HEK293T (cell line): Measurements from ENCODE around the gene GRAMD2A.

Source experiments
- CTCF ChIA-PET: fragments of 350-600 bp; formaldehyde crosslinking; extraction: SDS; loops from one replicate; lab custom pipeline; 2021; ENCODE audit warnings: antibody characterized with exemption, inconsistent platforms; lab: Yijun Ruan, JAX
- POLR2A ChIA-PET: fragments of 350-600 bp; formaldehyde crosslinking; extraction: SDS; loops from one replicate; lab custom pipeline; 2020; ENCODE audit warnings: antibody characterized with exemption, inconsistent platforms; lab: Yijun Ruan, JAX
- DNase-seq: peaks from one replicate; pipeline ENCODE4 v3.0.0; 2012; ENCODE audit warnings: mixed read lengths; ENCODE audit errors: extremely low spot score
- ARNT ChIP-seq: fragments of 450-650 bp; IDR thresholded peaks from 2 replicates; pipeline ENCODE4 v1.6.1; 2017; ENCODE audit warnings: mild to moderate bottlenecking
- BHLHE40 ChIP-seq: fragments of 450-650 bp; IDR thresholded peaks from 2 replicates; pipeline ENCODE4 v1.6.1; 2016; ENCODE audit warnings: mild to moderate bottlenecking, moderate library complexity, borderline replicate concordance
- CTBP1 ChIP-seq: fragments of 450-650 bp; IDR thresholded peaks from 2 replicates; pipeline ENCODE4 v1.6.1; 2016; ENCODE audit warnings: borderline replicate concordance
- ELF4 ChIP-seq: fragments of 450-650 bp; IDR thresholded peaks from 2 replicates; pipeline ENCODE4 v1.6.1; 2017; ENCODE audit warnings: antibody characterized with exemption
- FOXA1 ChIP-seq: fragments of 450-650 bp; IDR thresholded peaks from 2 replicates; pipeline ENCODE4 v1.6.1; 2016; ENCODE audit warnings: mild to moderate bottlenecking
- FOXK2 ChIP-seq: fragments of 450-650 bp; IDR thresholded peaks from 2 replicates; pipeline ENCODE4 v1.6.1; 2016; ENCODE audit warnings: mild to moderate bottlenecking
- FOXM1 ChIP-seq: fragments of 450-650 bp; IDR thresholded peaks from 2 replicates; pipeline ENCODE4 v1.6.1; 2017; ENCODE audit warnings: mild to moderate bottlenecking, borderline replicate concordance
- HDGF ChIP-seq: fragments of 450-650 bp; IDR thresholded peaks from 2 replicates; pipeline ENCODE4 v1.6.1; 2017; ENCODE audit warnings: antibody characterized with exemption, borderline replicate concordance
- L3MBTL2 ChIP-seq: fragments of 450-650 bp; conservative IDR thresholded peaks from 2 replicates; pipeline ENCODE4 v1.6.1; 2016; ENCODE audit warnings: mild to moderate bottlenecking
- LEF1 ChIP-seq: fragments of 450-650 bp; IDR thresholded peaks from 2 replicates; pipeline ENCODE4 v1.6.1; 2017; ENCODE audit warnings: mild to moderate bottlenecking, borderline replicate concordance
- NFRKB ChIP-seq: fragments of 450-650 bp; IDR thresholded peaks from 2 replicates; pipeline ENCODE4 v1.6.1; 2016; ENCODE audit warnings: mild to moderate bottlenecking, moderate library complexity
- SP1 ChIP-seq: fragments of 450-650 bp; IDR thresholded peaks from 2 replicates; pipeline ENCODE4 v1.6.1; 2017
- SUZ12 ChIP-seq: fragments of 450-650 bp; IDR thresholded peaks from 2 replicates; pipeline ENCODE4 v1.6.1; 2016; ENCODE audit warnings: mild to moderate bottlenecking
- TARDBP ChIP-seq: fragments of 450-650 bp; IDR thresholded peaks from 2 replicates; pipeline ENCODE4 v1.6.1; 2016
- ZNF384 ChIP-seq: fragments of 450-650 bp; IDR thresholded peaks from 2 replicates; pipeline ENCODE4 v1.6.1; 2016
- TF ChIP-seq, protein P1 (sequence below): fragments of 450-650 bp; IDR thresholded peaks from 2 replicates; pipeline ENCODE4 v1.6.1; 2016

Gene GRAMD2A

DNA sequence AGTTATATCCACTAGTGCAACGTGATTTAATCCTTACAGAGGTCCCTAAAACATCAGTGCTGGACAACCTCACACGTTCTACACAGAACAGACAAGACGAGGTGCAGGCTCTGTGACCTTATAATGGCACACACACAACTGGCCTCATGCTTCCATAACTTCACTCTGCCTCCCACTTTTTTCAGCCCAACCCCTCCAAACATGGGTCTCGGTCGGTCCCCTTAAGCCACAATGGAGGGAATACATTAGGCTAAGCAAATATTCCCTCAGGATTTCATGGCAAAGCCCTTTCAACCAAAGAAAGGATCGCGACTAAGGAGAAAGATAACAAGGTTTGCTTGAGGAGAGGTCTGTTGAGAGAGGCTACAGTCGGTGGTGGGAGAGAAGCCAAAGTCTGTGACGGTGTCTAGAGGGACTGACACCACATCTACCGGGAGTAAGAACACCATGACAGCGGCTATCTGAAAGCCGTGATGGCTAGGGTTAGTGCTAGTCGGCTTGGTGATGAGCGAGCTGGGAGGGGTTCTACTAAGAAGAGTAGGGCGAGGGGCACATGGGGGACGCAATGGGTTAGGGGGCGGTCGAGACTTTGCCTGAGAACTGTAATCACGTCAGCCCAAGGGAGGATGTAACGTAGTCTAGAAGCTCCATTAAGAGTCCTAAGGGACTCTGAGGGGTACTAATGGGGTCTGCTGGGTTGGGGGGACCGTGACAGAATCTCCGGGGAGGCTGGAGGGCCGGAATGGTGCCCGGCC, 80.7 kb downstream of the GRAMD2A start:
- TF ChIP-seq L3MBTL2: 0 out of 2 replicates have a peak, but pooled peaks have one; percentile 26
- TF ChIP-seq FOXA1: no peak
- peak; percentile 22 for DNase-seq
- ChIA-PET POLR2A (interaction anchor here (1.2 to 2.3 kb wide), 5 partner anchors 11 to 114 kb away, joined by 4 to 18 read pairs (median 6); partner anchors contain the start of gene PKM), CTCF (no interaction called here)

DNA sequence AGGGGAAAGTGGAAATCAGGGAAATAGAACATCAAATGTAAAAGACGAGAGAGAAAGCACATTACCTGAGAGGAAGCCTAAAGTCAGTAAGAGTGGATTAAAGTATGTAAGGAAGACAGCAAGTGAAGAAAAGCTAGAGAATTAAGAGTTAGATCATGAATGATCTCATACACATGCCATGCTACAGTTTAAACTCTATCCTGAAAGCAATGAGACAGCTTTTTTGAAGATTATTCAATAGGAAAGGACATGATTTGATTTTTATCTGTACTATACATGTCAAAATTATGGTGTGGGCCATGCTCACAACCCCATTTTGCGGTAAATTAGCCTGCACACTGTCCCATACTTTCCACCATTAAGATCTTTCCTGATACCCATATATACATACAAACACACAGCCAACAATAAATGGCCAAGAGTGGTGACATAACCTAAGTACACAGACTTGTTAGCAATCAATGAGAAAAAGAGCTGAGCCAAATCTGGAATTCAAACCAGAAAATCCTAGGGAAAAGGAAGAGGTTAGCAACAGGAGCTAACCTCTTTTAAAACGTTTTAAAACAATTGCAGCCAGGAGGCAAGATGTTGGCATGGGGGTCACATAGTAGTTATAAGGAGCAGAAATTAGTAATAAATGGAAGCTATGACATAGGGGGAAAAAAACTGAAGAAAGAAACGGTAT, 84.1 kb downstream of the GRAMD2A start:
- CTCF ChIA-PET: no interaction called here
- TF ChIP-seq HDGF (no peak), ZNF384 (no peak), NFRKB (no peak), FOXK2 (no peak), BHLHE40 (no peak), FOXA1 (no peak), FOXM1 (no peak), ELF4 (no peak), SUZ12 (no peak), LEF1 (no peak), SP1 (no peak), CTBP1 (no peak), ARNT (no peak), TARDBP (no peak), L3MBTL2 (no peak)
- TF ChIP-seq, protein P1, sequence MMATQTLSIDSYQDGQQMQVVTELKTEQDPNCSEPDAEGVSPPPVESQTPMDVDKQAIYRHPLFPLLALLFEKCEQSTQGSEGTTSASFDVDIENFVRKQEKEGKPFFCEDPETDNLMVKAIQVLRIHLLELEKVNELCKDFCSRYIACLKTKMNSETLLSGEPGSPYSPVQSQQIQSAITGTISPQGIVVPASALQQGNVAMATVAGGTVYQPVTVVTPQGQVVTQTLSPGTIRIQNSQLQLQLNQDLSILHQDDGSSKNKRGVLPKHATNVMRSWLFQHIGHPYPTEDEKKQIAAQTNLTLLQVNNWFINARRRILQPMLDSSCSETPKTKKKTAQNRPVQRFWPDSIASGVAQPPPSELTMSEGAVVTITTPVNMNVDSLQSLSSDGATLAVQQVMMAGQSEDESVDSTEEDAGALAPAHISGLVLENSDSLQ: no peak
- POLR2A ChIA-PET: interaction anchor here (1.5 kb wide), 1 partner anchor 118 kb away, joined by 5 read pairs; the partner anchor contains the start of gene PKM
- no peak for DNase-seq

DNA sequence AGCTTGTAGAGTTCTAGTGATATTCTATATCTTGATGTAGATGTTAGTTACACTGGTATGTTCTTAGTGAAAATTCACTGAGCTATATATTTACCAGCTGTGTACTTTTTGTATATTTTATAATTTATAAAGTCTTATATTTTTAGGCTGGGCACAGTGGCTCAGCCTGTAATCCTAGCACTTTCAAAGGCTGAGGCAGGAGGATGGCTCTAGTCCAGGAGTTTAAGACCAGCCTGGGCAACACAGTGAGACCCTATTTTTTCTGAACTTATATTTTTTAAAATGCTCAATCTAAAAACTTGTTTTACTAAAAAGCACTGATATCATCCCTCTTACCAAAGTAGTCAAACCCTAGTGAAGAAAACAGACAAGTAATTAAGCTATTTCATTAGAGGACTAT, 84.8 kb downstream of the GRAMD2A start:
- no peak for DNase-seq
- TF ChIP-seq HDGF (no peak), SUZ12 (no peak), ARNT (no peak), TARDBP (no peak), ELF4 (no peak), SP1 (no peak), FOXM1 (no peak), BHLHE40 (no peak)
- TF ChIP-seq, protein P1: no peak
- ChIA-PET POLR2A (interaction anchor here (1.5 kb wide), 1 partner anchor 119 kb away, joined by 5 read pairs; the partner anchor contains the start of gene PKM), CTCF (no interaction called here)

DNA sequence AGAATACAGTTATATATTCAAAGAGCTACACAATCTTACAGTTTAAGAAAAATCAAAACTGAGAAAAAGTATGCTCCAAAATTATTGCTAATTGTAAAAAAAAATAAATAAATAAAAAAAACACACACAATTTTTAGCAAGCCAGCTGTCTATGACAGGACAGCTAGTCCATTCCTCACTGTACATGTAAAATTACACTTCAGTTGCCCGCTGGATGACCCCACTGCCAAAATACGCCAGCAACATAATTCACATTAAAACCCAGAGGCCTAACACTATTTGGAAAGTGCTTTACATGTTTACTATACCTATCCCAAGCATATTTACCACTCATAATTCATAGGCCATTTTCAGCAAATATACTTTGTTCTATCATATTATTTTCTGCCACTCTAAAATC, 85.5 kb downstream of the GRAMD2A start:
- TF ChIP-seq ARNT (no peak), ZNF384 (0 out of 2 replicates have a peak, but pooled peaks have one; percentile 14)
- TF ChIP-seq, protein P1: peak; percentile 57
- no peak for DNase-seq
- POLR2A ChIA-PET: no interaction called here
- CTCF ChIA-PET: no interaction called here

DNA sequence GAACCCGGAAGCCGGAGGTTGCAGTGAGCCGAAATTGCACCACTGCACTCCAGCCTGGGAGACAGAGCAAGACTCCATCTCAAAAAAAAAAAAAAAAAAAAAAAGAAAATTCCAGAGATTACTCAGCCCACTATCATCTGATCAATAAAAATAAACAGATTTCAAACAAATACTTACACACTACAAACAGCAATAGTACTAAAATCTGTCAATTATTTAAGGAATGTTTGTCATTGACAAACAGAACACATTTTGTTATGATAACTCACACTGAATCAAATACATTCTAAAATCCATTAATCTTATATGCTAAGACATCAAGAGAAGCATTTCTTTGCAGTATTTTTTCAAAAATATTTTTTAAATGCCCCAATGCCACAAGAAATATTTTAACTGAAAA, 87.2 kb downstream of the GRAMD2A start:
- ChIA-PET POLR2A (no interaction called here), CTCF (interaction anchor here (0.6 kb wide), 1 partner anchor 106 kb away, joined by 4 read pairs; no protein-coding TSS in a partner anchor)
- no peak for DNase-seq
- TF ChIP-seq TARDBP: no peak
- no peak for TF ChIP-seq ELF4
- TF ChIP-seq SP1: no peak
- no peak for TF ChIP-seq ARNT
- TF ChIP-seq FOXM1: no peak
- no peak for TF ChIP-seq HDGF
- no peak for TF ChIP-seq FOXA1
- TF ChIP-seq NFRKB: no peak
- TF ChIP-seq FOXK2: no peak
